Neuronal stem cell (in vitro differentiated cells): Measurements from ENCODE around the gene SLC25A3.

Source experiments
- DNase-seq: peaks from one replicate; pipeline ENCODE4 v3.0.0-alpha.2; 2013; ENCODE audit warnings: low spot score
- H2AFZ ChIP-seq: one replicate; pipeline ENCODE4 v1.6.1; 2013; ENCODE audit warnings: mild to moderate bottlenecking, low read length, inconsistent platforms
- H2AK5ac ChIP-seq: 2 replicates; pipeline ENCODE4 v1.6.1; 2013; ENCODE audit warnings: low read depth, mild to moderate bottlenecking, inconsistent platforms, low read length, moderate library complexity, mixed read lengths
- H2BK120ac ChIP-seq: 2 replicates; pipeline ENCODE4 v1.6.1; 2013; ENCODE audit warnings: low read depth, mild to moderate bottlenecking, inconsistent platforms, low read length, moderate library complexity, mixed read lengths
- H2BK12ac ChIP-seq: one replicate; pipeline ENCODE4 v1.6.1; 2013; ENCODE audit warnings: low read length, inconsistent platforms
- H2BK15ac ChIP-seq: 2 replicates; pipeline ENCODE4 v1.6.1; 2013; ENCODE audit warnings: mild to moderate bottlenecking, low read length, inconsistent platforms, mixed read lengths
- H2BK5ac ChIP-seq: one replicate; pipeline ENCODE4 v1.6.1; 2013; ENCODE audit warnings: inconsistent platforms, mild to moderate bottlenecking, low read length, moderate library complexity
- H3K14ac ChIP-seq: one replicate; pipeline ENCODE4 v1.6.1; 2013; ENCODE audit warnings: low read length, inconsistent platforms
- H3K18ac ChIP-seq: 2 replicates; pipeline ENCODE4 v1.6.1; 2013; ENCODE audit warnings: low read length, inconsistent platforms
- H3K23ac ChIP-seq: 2 replicates; pipeline ENCODE4 v1.6.1; 2013; ENCODE audit warnings: low read depth, mild to moderate bottlenecking, mixed read lengths, low read length, inconsistent platforms; ENCODE audit not compliant: poor library complexity
- H3K27ac ChIP-seq: replicated peaks from 3 replicates; pipeline ENCODE4 v1.5.1; 2013; ENCODE audit warnings: low read length, inconsistent platforms
- H3K27me3 ChIP-seq, 3 experiments: 2 replicates each; pipeline ENCODE4 v1.6.1; 2013; ENCODE audit warnings: low read length in 3 of 3, mild to moderate bottlenecking in 2 of 3, inconsistent platforms in 1 of 3, low read depth in 1 of 3, mixed read lengths in 1 of 3, moderate library complexity in 1 of 3; ENCODE audit not compliant: control insufficient read depth in 3 of 3, insufficient read depth in 3 of 3
- H3K36me3 ChIP-seq, 2 donors: replicated peaks in 1 of 2; 2 replicates each; pipeline ENCODE4 v1.6.1; 2013; ENCODE audit warnings: low read length in 2 of 2; ENCODE audit not compliant: control insufficient read depth in 2 of 2, insufficient read depth in 2 of 2
- H3K4ac ChIP-seq: 2 replicates; pipeline ENCODE4 v1.6.1; 2013; ENCODE audit warnings: inconsistent platforms, mild to moderate bottlenecking, low read length, moderate library complexity
- H3K4me1 ChIP-seq, 2 donors: 1 replicate in 1 of 2; 2 replicates in 1 of 2; pipeline ENCODE4 v1.6.1; 2013; ENCODE audit warnings: low read length in 2 of 2, low read depth in 1 of 2; ENCODE audit not compliant: control insufficient read depth in 2 of 2, insufficient read depth in 1 of 2
- H3K4me2 ChIP-seq: one replicate; pipeline ENCODE4 v1.6.1; 2013; ENCODE audit warnings: mild to moderate bottlenecking, low read length, inconsistent platforms; ENCODE audit not compliant: insufficient read depth, poor library complexity, severe bottlenecking
- H3K4me3 ChIP-seq, 2 donors: 2 replicates each; pipeline ENCODE4 v1.5.1; 2013; ENCODE audit warnings: low read length in 2 of 2, mild to moderate bottlenecking in 2 of 2, inconsistent platforms in 1 of 2, moderate library complexity in 1 of 2
- H3K79me1 ChIP-seq: one replicate; pipeline ENCODE4 v1.6.1; 2013; ENCODE audit warnings: low read depth, mild to moderate bottlenecking, inconsistent platforms, low read length, moderate library complexity
- H3K9ac ChIP-seq: one replicate; pipeline ENCODE4 v1.6.1; 2013; ENCODE audit warnings: mild to moderate bottlenecking, low read depth, low read length, inconsistent platforms; ENCODE audit not compliant: poor library complexity
- H3K9me3 ChIP-seq, 2 donors: replicated peaks in 1 of 2; 2 replicates each; pipeline versions ENCODE3 to v1.6.1; 2013; ENCODE audit warnings: low read length in 2 of 2, mild to moderate bottlenecking in 2 of 2, inconsistent platforms in 1 of 2, low read depth in 1 of 2, mixed read lengths in 1 of 2, moderate library complexity in 1 of 2; ENCODE audit not compliant: control insufficient read depth in 2 of 2, insufficient read depth in 1 of 2
- H4K8ac ChIP-seq: one replicate; pipeline ENCODE4 v1.6.1; 2013; ENCODE audit warnings: low read depth, mild to moderate bottlenecking, inconsistent platforms, low read length, moderate library complexity
- H4K91ac ChIP-seq: one replicate; pipeline ENCODE4 v1.6.1; 2013; ENCODE audit warnings: low read length, low read depth, mild to moderate bottlenecking, inconsistent platforms; ENCODE audit not compliant: poor library complexity
- WGBS, 2 donors: extraction: QIAGEN DNeasy Blood & Tissue Kit; methylation state at CpG; one replicate each; pipeline ENCODE4 v1.1.7; 2013; ENCODE audit warnings: missing lambda C conversion rate in 2 of 2, mixed read lengths in 1 of 2; ENCODE audit not compliant: insufficient read length in 2 of 2, insufficient replicate concordance in 1 of 2; ENCODE audit errors: extremely low coverage in 2 of 2; 5-methylcytosine and 5-hydroxymethylcytosine counted together

Gene SLC25A3

DNA sequence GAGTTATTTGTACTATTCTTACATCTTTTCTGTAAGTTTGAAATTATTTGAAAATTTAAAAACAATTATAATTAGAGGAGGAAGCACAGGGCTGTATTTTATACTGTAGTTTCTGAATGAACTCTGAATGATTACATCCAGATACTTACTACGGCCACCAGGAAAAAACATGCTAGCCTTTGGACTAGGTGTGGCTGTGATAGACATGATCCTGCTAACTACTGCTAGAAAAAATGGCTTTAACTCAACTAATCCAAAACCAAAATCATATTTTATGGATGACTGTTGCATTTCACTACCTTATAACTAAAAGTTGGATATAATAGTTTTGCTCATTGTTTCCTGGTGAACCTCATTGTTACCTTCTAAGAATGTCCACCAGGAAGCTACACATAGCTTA is 15.1 kb upstream of the SLC25A3 start:
- Histone ChIP-seq H3K4me2 (no peak overlapping the region), H3K14ac (no peak overlapping the region), H3K4me1 (no peaks in the 10 kb centered on the region), H3K27ac (no peak overlapping the region), H2AK5ac (no peak overlapping the region), H2AFZ (no peak overlapping the region), H3K18ac (no peak overlapping the region), H3K4ac (no peak overlapping the region), H3K9me3 (no peaks in the 10 kb centered on the region), H3K9ac (no peak overlapping the region), H4K91ac (no peak overlapping the region), H3K4me3 (no peak overlapping the region), H3K79me1 (no peaks in the 10 kb centered on the region), H3K23ac (no peak overlapping the region), H2BK15ac (no peak overlapping the region), H4K8ac (no peak overlapping the region), H2BK12ac (no peak overlapping the region), H2BK5ac (no peak overlapping the region), H3K27me3 (no peaks in the 10 kb centered on the region), H2BK120ac (no peak overlapping the region), H3K36me3 (no peaks in the 10 kb centered on the region)
- DNase-seq = no peak
- WGBS, 2 donors = no CpG with 5 or more reads among the region's 1 CpG

GRCh38 chr12:98578821-98579220 is 14.7 kb upstream of the SLC25A3 start:
- no peaks in the 10 kb centered on the region for H3K79me1 ChIP-seq
- H3K36me3 ChIP-seq = no peaks in the 10 kb centered on the region
- H2BK15ac ChIP-seq = no peak overlapping the region
- no peaks in the 10 kb centered on the region for H3K27me3 ChIP-seq
- no peak overlapping the region for H2BK5ac ChIP-seq
- H3K23ac ChIP-seq = no peak overlapping the region
- H3K9me3 ChIP-seq = no peaks in the 10 kb centered on the region
- H3K14ac ChIP-seq = no peak overlapping the region
- H3K4me3 ChIP-seq = no peak overlapping the region
- no peak overlapping the region for H4K91ac ChIP-seq
- no peak overlapping the region for H3K4me2 ChIP-seq
- H4K8ac ChIP-seq = no peak overlapping the region
- H2AFZ ChIP-seq = no peak overlapping the region
- no peak overlapping the region for H2BK120ac ChIP-seq
- H3K27ac ChIP-seq = no peak overlapping the region
- no peak overlapping the region for H3K9ac ChIP-seq
- WGBS, 2 donors = no CpG with 5 or more reads among the region's 2 CpGs
- no peak overlapping the region for H2AK5ac ChIP-seq
- H3K18ac ChIP-seq = no peak overlapping the region
- no peak for DNase-seq
- H3K4ac ChIP-seq = no peak overlapping the region
- H3K4me1 ChIP-seq = no peaks in the 10 kb centered on the region
- no peak overlapping the region for H2BK12ac ChIP-seq

DNA sequence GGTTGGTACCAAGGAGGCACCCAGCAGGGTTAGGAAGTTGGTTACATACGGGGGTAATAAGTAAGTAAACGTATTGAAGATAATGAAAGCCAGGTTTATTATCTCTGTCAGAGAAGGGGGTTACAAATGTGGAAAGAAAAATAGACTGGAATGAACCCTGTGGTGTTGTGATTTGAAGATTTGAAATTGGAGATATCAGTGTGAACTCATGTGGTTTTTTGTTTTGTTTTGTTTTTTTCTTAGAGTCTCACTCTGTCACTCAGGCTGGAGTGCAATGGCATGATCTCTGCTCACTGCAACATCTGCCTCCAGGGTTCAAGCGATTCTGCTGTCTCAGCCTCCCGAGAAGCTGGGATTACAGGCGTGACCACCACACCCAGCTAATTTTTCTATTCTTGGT is 14.1 kb upstream of the SLC25A3 start:
- H2BK12ac ChIP-seq = no peak overlapping the region
- no peak overlapping the region for H3K14ac ChIP-seq
- no peak overlapping the region for H3K4me2 ChIP-seq
- H4K91ac ChIP-seq = no peak overlapping the region
- no peaks in the 10 kb centered on the region for H3K79me1 ChIP-seq
- no peak overlapping the region for H3K18ac ChIP-seq
- H3K9me3 ChIP-seq = no peaks in the 10 kb centered on the region
- no peak overlapping the region for H3K9ac ChIP-seq
- no peak for DNase-seq
- no peaks in the 10 kb centered on the region for H3K27me3 ChIP-seq
- H3K4ac ChIP-seq = no peak overlapping the region
- H2BK5ac ChIP-seq = no peak overlapping the region
- no peaks in the 10 kb centered on the region for H3K4me1 ChIP-seq
- WGBS, 2 donors = no CpG with 5 or more reads among the region's 5 CpGs
- H3K27ac ChIP-seq = no peak overlapping the region
- no peaks in the 10 kb centered on the region for H3K36me3 ChIP-seq
- H2AK5ac ChIP-seq = no peak overlapping the region
- no peak overlapping the region for H4K8ac ChIP-seq
- no peak overlapping the region for H2BK120ac ChIP-seq
- no peak overlapping the region for H3K4me3 ChIP-seq
- H2BK15ac ChIP-seq = no peak overlapping the region
- no peak overlapping the region for H2AFZ ChIP-seq
- no peak overlapping the region for H3K23ac ChIP-seq

DNA sequence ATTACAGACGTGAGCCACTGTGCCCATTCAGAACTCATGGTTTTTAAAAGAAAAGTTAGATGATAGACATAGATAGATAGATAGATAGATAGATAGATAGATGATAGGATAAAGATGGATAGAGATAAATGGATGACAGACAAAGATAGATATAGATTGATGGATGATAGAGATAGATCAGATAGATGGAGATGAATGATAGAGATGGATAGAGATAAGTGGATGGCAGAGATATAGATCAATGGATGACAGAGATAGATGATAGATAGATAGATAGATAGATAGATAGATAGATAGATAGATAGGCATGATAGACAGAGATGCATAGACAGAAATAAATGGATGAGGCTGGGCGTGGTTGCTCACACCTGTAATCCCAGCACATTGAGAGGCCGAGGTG is 13.7 kb upstream of the SLC25A3 start:
- Histone ChIP-seq H3K14ac (no peak overlapping the region), H2BK12ac (no peak overlapping the region), H3K9me3 (no peaks in the 10 kb centered on the region), H2BK120ac (no peak overlapping the region), H3K4me2 (no peak overlapping the region), H3K27ac (no peak overlapping the region), H4K91ac (no peak overlapping the region), H2AFZ (no peak overlapping the region), H3K9ac (no peak overlapping the region), H3K27me3 (no peaks in the 10 kb centered on the region), H3K18ac (no peak overlapping the region), H2AK5ac (no peak overlapping the region), H4K8ac (no peak overlapping the region), H3K36me3 (no peaks in the 10 kb centered on the region), H3K4me3 (no peak overlapping the region), H2BK5ac (no peak overlapping the region), H3K4me1 (no peaks in the 10 kb centered on the region), H3K79me1 (no peaks in the 10 kb centered on the region), H3K23ac (no peak overlapping the region), H2BK15ac (no peak overlapping the region), H3K4ac (no peak overlapping the region)
- no peak for DNase-seq
- no CpG with 5 or more reads among the region's 3 CpGs for WGBS, 2 donors
